ENCODE results near the gene C1QTNF4.
"Not testable (repeated sequence)": the region's sequence is repeated elsewhere in the genome, so short reads cannot be mapped to it uniquely, and the experiment has no call there.

DNA sequence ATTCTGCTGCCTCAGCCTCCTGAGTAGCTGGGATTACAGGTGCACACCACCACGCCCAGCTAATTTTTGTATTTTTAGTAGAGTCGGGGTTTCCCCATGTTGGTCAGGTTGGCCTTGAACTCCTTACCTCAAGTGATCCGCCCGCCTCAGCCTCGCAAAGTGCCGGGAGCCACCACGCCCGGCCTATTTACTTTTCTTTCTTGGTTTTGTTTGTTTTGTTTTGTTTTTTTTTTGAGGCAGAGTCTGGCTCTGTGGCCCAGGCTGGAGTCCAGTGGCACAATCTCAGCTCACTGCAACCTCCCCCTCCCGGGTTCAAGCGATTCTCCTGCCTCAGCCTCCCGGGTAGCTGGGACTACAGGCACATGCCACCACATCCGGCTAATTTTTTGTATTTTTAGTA lies 37.2 kb downstream of the C1QTNF4 start:
- TF ChIP-seq, protein P1, sequence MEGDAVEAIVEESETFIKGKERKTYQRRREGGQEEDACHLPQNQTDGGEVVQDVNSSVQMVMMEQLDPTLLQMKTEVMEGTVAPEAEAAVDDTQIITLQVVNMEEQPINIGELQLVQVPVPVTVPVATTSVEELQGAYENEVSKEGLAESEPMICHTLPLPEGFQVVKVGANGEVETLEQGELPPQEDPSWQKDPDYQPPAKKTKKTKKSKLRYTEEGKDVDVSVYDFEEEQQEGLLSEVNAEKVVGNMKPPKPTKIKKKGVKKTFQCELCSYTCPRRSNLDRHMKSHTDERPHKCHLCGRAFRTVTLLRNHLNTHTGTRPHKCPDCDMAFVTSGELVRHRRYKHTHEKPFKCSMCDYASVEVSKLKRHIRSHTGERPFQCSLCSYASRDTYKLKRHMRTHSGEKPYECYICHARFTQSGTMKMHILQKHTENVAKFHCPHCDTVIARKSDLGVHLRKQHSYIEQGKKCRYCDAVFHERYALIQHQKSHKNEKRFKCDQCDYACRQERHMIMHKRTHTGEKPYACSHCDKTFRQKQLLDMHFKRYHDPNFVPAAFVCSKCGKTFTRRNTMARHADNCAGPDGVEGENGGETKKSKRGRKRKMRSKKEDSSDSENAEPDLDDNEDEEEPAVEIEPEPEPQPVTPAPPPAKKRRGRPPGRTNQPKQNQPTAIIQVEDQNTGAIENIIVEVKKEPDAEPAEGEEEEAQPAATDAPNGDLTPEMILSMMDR (IDR thresholded peaks at IDR 0.05): not testable (repeated sequence)
- TF ChIP-seq EP300 (IDR thresholded peaks at IDR 0.05; ENCODE audit: low read depth); POLR2AphosphoS5 (IDR thresholded peaks at IDR 0.05); POLR2A (IDR thresholded peaks at IDR 0.05): not testable (repeated sequence)

Measured in transverse colon (tissue), 4 donors.